ENCODE results near the gene MLLT6.

MLLT6 gene

DNA sequence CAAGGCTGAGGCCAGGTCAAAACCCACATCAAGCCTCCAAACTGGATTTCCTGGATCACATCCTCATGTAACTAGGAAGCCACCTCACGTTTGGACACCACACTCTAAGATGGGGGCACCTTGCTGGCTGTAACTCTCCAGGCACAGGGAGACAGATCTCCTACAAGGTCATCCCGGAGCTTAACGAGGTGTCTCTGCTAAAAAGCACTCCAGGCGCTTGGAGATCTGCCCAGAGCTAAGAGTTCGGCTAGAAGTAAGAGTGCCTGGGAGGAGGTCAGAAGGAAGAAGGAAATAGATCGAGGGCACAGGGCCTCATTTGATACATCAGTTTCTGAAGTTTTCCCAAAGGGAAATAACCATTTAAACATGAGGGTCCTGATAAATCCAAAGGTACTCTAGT lies 63.3 kb downstream of the MLLT6 start:
- DNase-seq (ENCODE audit: low read depth in 2 of 2) = no peak

DNA sequence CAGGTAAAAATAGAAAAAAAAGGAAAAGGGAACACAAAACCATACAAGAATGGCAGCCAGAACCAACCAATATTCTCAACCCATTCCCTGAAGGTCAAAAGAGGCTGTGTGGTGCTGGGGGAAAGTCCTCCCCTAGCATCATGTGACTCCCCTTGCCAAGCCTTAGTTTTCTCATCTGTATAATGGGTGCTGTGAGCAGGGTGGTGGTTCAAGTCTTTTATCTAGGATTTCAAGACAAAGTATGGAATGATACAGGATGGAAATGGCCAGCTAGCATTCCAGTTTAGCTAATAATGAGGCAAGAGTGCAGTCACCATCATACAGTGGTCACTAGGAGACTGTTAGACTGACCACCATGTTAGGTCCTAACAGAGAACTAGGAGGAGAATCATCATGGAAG lies 68.2 kb downstream of the MLLT6 start:
- DNase-seq (ENCODE audit: low read depth in 2 of 2) = no peak

DNA sequence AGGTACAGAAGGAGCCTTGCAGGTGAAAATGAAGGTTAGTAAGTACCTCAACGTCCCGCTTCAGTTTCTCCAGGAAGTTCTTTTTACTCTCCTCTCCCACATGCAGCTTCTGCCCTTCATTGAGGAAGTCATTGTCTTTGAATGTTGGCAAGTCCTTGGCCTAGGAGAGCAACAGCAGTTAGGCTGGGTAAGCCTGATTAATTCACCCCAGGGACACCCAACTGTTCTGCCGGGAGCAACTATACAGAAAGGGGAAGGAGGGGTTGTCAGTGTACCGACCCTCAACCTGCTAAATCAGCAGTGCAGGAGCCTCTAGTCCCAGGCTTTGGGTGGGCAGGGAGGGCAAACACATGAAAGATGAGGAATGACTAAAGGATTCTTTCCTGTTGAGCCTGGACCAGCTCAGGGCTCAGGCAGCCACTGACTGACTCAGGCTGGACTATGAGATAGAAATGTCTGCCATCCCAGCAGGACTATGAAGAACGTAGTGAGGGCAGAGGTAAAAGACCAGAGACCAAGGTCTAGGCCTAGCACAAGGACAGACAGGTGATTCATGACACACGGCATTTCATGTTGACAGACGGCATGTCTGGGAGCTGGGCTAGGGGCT lies 72.7 kb downstream of the MLLT6 start:
- DNase-seq (ENCODE audit: low read depth in 2 of 2) = no peak

Measured in stimulated activated CD8-positive, alpha-beta memory T cell treated with anti-CD3 and anti-CD28 coated beads, Interleukin-2, amount 100 ng/mL, for 1 hour (primary cell).